A673 (cell line): ENCODE measurements around the gene MYPN.

Source experiments
- EZH2 ChIP-seq: fragments of 200-600 bp; sonication (generic); IDR thresholded peaks from 2 replicates; pipeline ENCODE4 v1.6.1; 2017; ENCODE audit warnings: borderline replicate concordance, low read depth, mild to moderate bottlenecking, mixed read lengths, antibody characterized with exemption, low read length; ENCODE audit not compliant: poor library complexity, severe bottlenecking
- TF ChIP-seq, protein P1 (sequence below): fragments of 300-800, 200-600 bp; sonication (generic); conservative IDR thresholded peaks from 2 replicates; pipeline ENCODE4 v1.5.1; 2017; ENCODE audit warnings: low read depth, mild to moderate bottlenecking, antibody characterized with exemption, low read length, moderate library complexity, mixed read lengths

DNA sequence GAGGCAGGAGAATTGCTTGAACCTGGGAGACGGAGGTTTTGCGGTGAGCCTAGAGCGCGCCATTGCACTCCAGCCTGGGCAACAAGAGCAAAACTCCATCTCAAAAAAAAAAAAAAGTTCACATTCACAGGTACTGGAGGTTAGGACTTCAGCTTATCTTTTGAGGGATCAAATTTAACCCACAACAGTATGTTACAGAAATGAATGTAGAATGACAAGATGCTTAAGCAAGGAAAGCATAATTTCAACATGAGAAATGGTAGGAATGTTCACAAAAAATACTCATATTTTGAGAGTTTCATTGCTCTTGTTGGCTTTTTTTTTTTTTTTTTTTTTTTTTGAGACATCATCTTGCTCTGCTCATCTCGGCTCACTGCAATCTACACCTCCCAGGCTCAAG is 32.3 kb upstream of the MYPN start:
- TF ChIP-seq, protein P1, sequence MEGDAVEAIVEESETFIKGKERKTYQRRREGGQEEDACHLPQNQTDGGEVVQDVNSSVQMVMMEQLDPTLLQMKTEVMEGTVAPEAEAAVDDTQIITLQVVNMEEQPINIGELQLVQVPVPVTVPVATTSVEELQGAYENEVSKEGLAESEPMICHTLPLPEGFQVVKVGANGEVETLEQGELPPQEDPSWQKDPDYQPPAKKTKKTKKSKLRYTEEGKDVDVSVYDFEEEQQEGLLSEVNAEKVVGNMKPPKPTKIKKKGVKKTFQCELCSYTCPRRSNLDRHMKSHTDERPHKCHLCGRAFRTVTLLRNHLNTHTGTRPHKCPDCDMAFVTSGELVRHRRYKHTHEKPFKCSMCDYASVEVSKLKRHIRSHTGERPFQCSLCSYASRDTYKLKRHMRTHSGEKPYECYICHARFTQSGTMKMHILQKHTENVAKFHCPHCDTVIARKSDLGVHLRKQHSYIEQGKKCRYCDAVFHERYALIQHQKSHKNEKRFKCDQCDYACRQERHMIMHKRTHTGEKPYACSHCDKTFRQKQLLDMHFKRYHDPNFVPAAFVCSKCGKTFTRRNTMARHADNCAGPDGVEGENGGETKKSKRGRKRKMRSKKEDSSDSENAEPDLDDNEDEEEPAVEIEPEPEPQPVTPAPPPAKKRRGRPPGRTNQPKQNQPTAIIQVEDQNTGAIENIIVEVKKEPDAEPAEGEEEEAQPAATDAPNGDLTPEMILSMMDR, result no peak
- no peak for TF ChIP-seq EZH2
